A549 (cell line): ENCODE results near the gene ACACA. TPM values are rescaled to one million over a fixed set of nuclear protein-coding genes. Genes with fewer than 3 reads are reported as not detected.

Source experiments
- ATAC-seq, 2 experiments: fragments of 200-7000 bp in 1 of 2; fragments of >200 bp in 1 of 2; cut with Nextera tagmentation in 1 of 2; cut with Tn5 transposase in 1 of 2; 3 replicates each; pipeline versions ENCODE4 v1.8.0 to v1.9.1; 2018 to 2020; ENCODE audit warnings: mild to moderate bottlenecking in 1 of 2, moderate library complexity in 1 of 2
- CTCF ChIA-PET: fragments of 300-600 bp; sonication (Branson Sonifier 250); formaldehyde crosslinking; extraction: SDS; loops from one replicate; lab custom pipeline; 2021; ENCODE audit warnings: antibody characterized with exemption, inconsistent platforms; lab: Yijun Ruan, JAX
- POLR2A ChIA-PET: fragments of 350-600 bp; formaldehyde crosslinking; extraction: SDS; loops from one replicate; lab custom pipeline; 2021; ENCODE audit warnings: antibody characterized with exemption, inconsistent platforms; lab: Yijun Ruan, JAX
- DNase-seq, 2 experiments: peaks; one replicate each; pipeline versions ENCODE4 v3.0.0 to v3.0.0-alpha.2; 2011 to 2016; ENCODE audit warnings: low read depth in 1 of 2, low spot score in 1 of 2
- FAIRE-seq: peaks from 2 replicates; lab custom pipeline; 2011; peaks lifted over from hg19 to GRCh38; lab: Jason Lieb, UNC
- H3K27ac ChIP-seq, 2 experiments: fragments of >200 bp; sonication (Bioruptor Twin); formaldehyde crosslinking; 3 replicates each; pipeline ENCODE4 v1.5.1; 2016 to 2017
- H3K4me1 ChIP-seq: fragments of >200 bp; sonication (Bioruptor Twin); formaldehyde crosslinking; 3 replicates; pipeline ENCODE4 v1.6.1; 2016
- H3K4me2 ChIP-seq: fragments of >200 bp; sonication (Bioruptor Twin); formaldehyde crosslinking; 3 replicates; pipeline ENCODE4 v1.6.1; 2016
- H3K4me3 ChIP-seq: fragments of >200 bp; sonication (Bioruptor Twin); formaldehyde crosslinking; 3 replicates; pipeline ENCODE4 v1.5.1; 2016
- H3K9me3 ChIP-seq: fragments of >200 bp; sonication (Bioruptor Twin); formaldehyde crosslinking; 3 replicates; pipeline ENCODE4 v1.6.1; 2016
- CBX2 ChIP-seq: fragments of 200-600 bp; sonication (generic); IDR thresholded peaks from 2 replicates; pipeline ENCODE4 v1.6.1; 2016; ENCODE audit warnings: low read depth, mild to moderate bottlenecking, borderline replicate concordance
- CBX8 ChIP-seq: fragments of 200-600 bp; sonication (generic); IDR thresholded peaks from 2 replicates; pipeline ENCODE4 v1.6.1; 2016
- CEBPB ChIP-seq, 2 experiments: fragments of >200 bp in 1 of 2; sonication (Bioruptor Twin) in 1 of 2; formaldehyde crosslinking in 1 of 2; IDR thresholded peaks; 2 replicates each; pipeline ENCODE4 v1.6.1; 2012 to 2016
- CHD2 ChIP-seq: fragments of 150-350 bp; IDR thresholded peaks from 2 replicates; pipeline ENCODE4 v1.6.1; 2014; ENCODE audit warnings: low read length; ENCODE audit not compliant: partially characterized antibody
- EHMT2 ChIP-seq: fragments of 200-600 bp; sonication (generic); IDR thresholded peaks from 2 replicates; pipeline ENCODE4 v1.6.1; 2016; ENCODE audit warnings: antibody characterized with exemption, low read depth, mild to moderate bottlenecking, moderate library complexity
- EP300 ChIP-seq, 2 experiments: fragments of >200 bp; sonication (Bioruptor Twin); formaldehyde crosslinking; IDR thresholded peaks; 2 replicates in 1 of 2; 3 replicates in 1 of 2; pipeline ENCODE4 v1.6.1; 2016 to 2017
- FOSB ChIP-seq: fragments of 250-450 bp; sonication (Bioruptor Pico); IDR thresholded peaks from 2 replicates; pipeline ENCODE4 v1.5.0; 2020; ENCODE audit warnings: mild to moderate bottlenecking, moderate library complexity
- FOSL2 ChIP-seq, 2 experiments: fragments of 450-650 bp in 1 of 2; fragments of >200 bp in 1 of 2; sonication (Bioruptor Twin) in 1 of 2; formaldehyde crosslinking; IDR thresholded peaks; 2 replicates each; pipeline versions ENCODE4 v1.5.0 to v1.6.1; 2016 to 2020; ENCODE audit warnings: mild to moderate bottlenecking in 1 of 2, moderate library complexity in 1 of 2
- HEYL ChIP-seq: fragments of 250-450 bp; sonication (Bioruptor Pico); IDR thresholded peaks from 2 replicates; pipeline ENCODE4 v1.8.0; 2021; ENCODE audit warnings: mild to moderate bottlenecking, moderate library complexity
- JUNB ChIP-seq: fragments of >200 bp; sonication (Bioruptor Twin); formaldehyde crosslinking; IDR thresholded peaks from 2 replicates; pipeline ENCODE4 v1.6.1; 2016
- MAFK ChIP-seq: fragments of 450-650 bp; IDR thresholded peaks from 2 replicates; pipeline ENCODE4 v1.6.1; 2014; ENCODE audit not compliant: partially characterized antibody
- NR3C1 ChIP-seq: fragments of >200 bp; sonication (Bioruptor Twin); formaldehyde crosslinking; IDR thresholded peaks from 3 replicates; pipeline ENCODE4 v1.6.1; 2017
- RARB ChIP-seq: fragments of 250-450 bp; sonication (Bioruptor Pico); IDR thresholded peaks from 2 replicates; pipeline ENCODE4 v1.8.0; 2021; ENCODE audit warnings: mild to moderate bottlenecking, moderate library complexity
- RCOR1 ChIP-seq: fragments of 150-350 bp; IDR thresholded peaks from 2 replicates; pipeline ENCODE4 v1.6.1; 2014; ENCODE audit warnings: antibody characterized with exemption, low read length, low read depth
- RNF2 ChIP-seq: fragments of 200-600 bp; sonication (generic); IDR thresholded peaks from 2 replicates; pipeline ENCODE4 v1.6.1; 2016; ENCODE audit warnings: low read depth, mild to moderate bottlenecking, antibody characterized with exemption, moderate library complexity, borderline replicate concordance
- SMC3 ChIP-seq: fragments of >200 bp; sonication (Bioruptor Twin); formaldehyde crosslinking; IDR thresholded peaks from 3 replicates; pipeline ENCODE4 v1.6.1; 2018; ENCODE audit warnings: inconsistent platforms
- SREBF2 ChIP-seq: fragments of 450-650 bp; IDR thresholded peaks from 2 replicates; pipeline ENCODE4 v1.6.1; 2014; ENCODE audit warnings: mild to moderate bottlenecking, moderate library complexity
- TP53 ChIP-seq: fragments of 250-450 bp; sonication (Bioruptor Pico); IDR thresholded peaks from 2 replicates; pipeline ENCODE4 v1.5.0; 2021; ENCODE audit warnings: mild to moderate bottlenecking, moderate library complexity
- ZC3H11A ChIP-seq: fragments of 450-650 bp; IDR thresholded peaks from 2 replicates; pipeline ENCODE4 v1.6.1; 2014; ENCODE audit warnings: antibody characterized with exemption, mild to moderate bottlenecking
- ZNF302 ChIP-seq: fragments of 250-450 bp; sonication (Bioruptor Pico); IDR thresholded peaks from 2 replicates; pipeline ENCODE4 v1.9.0; 2021; ENCODE audit warnings: inconsistent platforms, mild to moderate bottlenecking, moderate library complexity
- WGBS: methylation state at CpG from one replicate; pipeline ENCODE4 v1.1.6; 2017; ENCODE audit errors: missing lambda C conversion rate; 5-methylcytosine and 5-hydroxymethylcytosine counted together
- polyA plus RNA-seq, 4 experiments: library from polyadenylated mRNA; depleted of rRNA in 3 of 4; stranded (reverse); fragments of >200 nt; fragmentation: RNase III in 1 of 4; extraction: RNeasy Plus Mini Kit Qiagen cat#74134 plus additional on column Dnase treatment in 1 of 4; gene quantifications; 2 replicates in 3 of 4; 3 replicates in 1 of 4; pipeline ENCODE4 v1.2.3, GENCODE V29; 2011 to 2017
- TF ChIP-seq, protein P1 (sequence below): fragments of >200 bp; sonication (Bioruptor Twin); formaldehyde crosslinking; IDR thresholded peaks from 3 replicates; pipeline ENCODE4 v1.6.1; 2016
- TF ChIP-seq, protein P2 (sequence below): fragments of 250-450 bp; sonication (Bioruptor Pico); IDR thresholded peaks from 2 replicates; pipeline ENCODE4 v1.5.0; 2020; ENCODE audit warnings: low read depth, mild to moderate bottlenecking, moderate library complexity
- TF ChIP-seq, protein P3 (sequence below): IDR thresholded peaks from 2 replicates; pipeline ENCODE4 v1.6.1; 2012
- TF ChIP-seq, protein P4 (sequence below): IDR thresholded peaks from 2 replicates; pipeline ENCODE4 v1.6.1; 2012; ENCODE audit warnings: low read depth, borderline replicate concordance
- TF ChIP-seq, protein P5 (sequence below): fragments of 150-350 bp; IDR thresholded peaks from 2 replicates; pipeline ENCODE4 v1.6.1; 2014; ENCODE audit warnings: low read depth, mild to moderate bottlenecking, low read length
- TF ChIP-seq, protein P6 (sequence below): fragments of >200 bp; sonication (Bioruptor Twin); formaldehyde crosslinking; IDR thresholded peaks from 2 replicates; pipeline ENCODE4 v1.6.1; 2016

Gene ACACA
- polyA plus RNA-seq, 2 of the 4 experiments (the other 2 are of a cell fraction), result 51.8 to 112 TPM

DNA sequence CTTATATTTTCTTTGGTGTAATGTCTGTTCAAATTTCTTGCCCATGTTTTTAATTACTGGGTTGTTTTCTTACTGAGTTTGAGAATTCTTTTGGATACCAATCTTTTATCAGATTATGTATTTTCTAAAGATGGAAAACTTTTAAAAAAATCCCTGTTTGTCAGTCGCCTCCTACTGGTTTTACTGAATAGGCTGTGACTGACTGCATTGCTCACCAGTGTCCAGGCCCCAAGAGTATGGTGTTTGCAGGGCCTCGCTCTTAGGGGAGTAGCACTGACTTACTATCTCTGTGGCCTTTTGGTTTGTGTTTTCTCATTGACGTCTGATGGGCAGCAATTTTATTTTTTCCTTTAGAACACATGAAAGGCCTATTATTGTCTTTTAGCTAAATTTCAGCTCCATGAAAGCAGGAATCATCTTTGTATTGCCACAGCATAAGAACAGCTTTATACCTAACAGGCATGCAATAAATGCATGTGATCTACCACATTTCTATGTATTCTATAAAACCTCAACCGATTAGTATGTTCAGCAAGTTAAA lies 269.5 kb downstream of the ACACA start:
- ATAC-seq, result peak in 1 of 2 experiments; percentile 53; a peak in 3 of 6 replicates
- 67% methylated on average over 4 of the region's 4 CpGs for WGBS
- no peak overlapping the region for H3K4me2 ChIP-seq
- no peaks in the 10 kb centered on the region for H3K4me1 ChIP-seq
- no peaks in the 10 kb centered on the region for H3K9me3 ChIP-seq
- H3K4me3 ChIP-seq, result no peak overlapping the region
- DNase-seq, result no peak
- H3K27ac ChIP-seq, result no peak overlapping the region
- ChIA-PET CTCF (interaction anchor here (0.6 to 1.1 kb wide), 3 partner anchors 70 to 196 kb away, joined by 3 read pairs; no protein-coding TSS in a partner anchor), POLR2A (no interaction called here)
- TF ChIP-seq FOSL2 (IDR thresholded peaks at IDR 0.05) (no peak), FOSL2 (CRISPR knock-in tag; IDR thresholded peaks at IDR 0.05) (no peak), CBX8 (no peak), FOSB (CRISPR knock-in tag) (no peak), SMC3 (no peak), JUNB (no peak), RARB (CRISPR knock-in tag) (no peak), MAFK (no peak), ZC3H11A (no peak), SREBF2 (no peak), CEBPB (IDR thresholded peaks at IDR 0.05) (no peak), TP53 (CRISPR knock-in tag) (no peak), EHMT2 (no peak), RCOR1 (no peak), CBX2 (no peak), RNF2 (no peak), EP300 (IDR thresholded peaks at IDR 0.05) (no peak)
- TF ChIP-seq, protein P1, sequence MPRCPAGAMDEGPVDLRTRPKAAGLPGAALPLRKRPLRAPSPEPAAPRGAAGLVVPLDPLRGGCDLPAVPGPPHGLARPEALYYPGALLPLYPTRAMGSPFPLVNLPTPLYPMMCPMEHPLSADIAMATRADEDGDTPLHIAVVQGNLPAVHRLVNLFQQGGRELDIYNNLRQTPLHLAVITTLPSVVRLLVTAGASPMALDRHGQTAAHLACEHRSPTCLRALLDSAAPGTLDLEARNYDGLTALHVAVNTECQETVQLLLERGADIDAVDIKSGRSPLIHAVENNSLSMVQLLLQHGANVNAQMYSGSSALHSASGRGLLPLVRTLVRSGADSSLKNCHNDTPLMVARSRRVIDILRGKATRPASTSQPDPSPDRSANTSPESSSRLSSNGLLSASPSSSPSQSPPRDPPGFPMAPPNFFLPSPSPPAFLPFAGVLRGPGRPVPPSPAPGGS, result no peak
- TF ChIP-seq, protein P2, sequence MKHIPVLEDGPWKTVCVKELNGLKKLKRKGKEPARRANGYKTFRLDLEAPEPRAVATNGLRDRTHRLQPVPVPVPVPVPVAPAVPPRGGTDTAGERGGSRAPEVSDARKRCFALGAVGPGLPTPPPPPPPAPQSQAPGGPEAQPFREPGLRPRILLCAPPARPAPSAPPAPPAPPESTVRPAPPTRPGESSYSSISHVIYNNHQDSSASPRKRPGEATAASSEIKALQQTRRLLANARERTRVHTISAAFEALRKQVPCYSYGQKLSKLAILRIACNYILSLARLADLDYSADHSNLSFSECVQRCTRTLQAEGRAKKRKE (CRISPR knock-in tag), result no peak
- TF ChIP-seq, protein P3, sequence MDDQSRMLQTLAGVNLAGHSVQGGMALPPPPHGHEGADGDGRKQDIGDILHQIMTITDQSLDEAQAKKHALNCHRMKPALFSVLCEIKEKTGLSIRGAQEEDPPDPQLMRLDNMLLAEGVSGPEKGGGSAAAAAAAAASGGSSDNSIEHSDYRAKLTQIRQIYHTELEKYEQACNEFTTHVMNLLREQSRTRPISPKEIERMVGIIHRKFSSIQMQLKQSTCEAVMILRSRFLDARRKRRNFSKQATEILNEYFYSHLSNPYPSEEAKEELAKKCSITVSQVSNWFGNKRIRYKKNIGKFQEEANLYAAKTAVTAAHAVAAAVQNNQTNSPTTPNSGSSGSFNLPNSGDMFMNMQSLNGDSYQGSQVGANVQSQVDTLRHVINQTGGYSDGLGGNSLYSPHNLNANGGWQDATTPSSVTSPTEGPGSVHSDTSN, result no peak
- TF ChIP-seq, protein P4, sequence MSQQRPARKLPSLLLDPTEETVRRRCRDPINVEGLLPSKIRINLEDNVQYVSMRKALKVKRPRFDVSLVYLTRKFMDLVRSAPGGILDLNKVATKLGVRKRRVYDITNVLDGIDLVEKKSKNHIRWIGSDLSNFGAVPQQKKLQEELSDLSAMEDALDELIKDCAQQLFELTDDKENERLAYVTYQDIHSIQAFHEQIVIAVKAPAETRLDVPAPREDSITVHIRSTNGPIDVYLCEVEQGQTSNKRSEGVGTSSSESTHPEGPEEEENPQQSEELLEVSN, result no peak
- no peak for FAIRE-seq

DNA sequence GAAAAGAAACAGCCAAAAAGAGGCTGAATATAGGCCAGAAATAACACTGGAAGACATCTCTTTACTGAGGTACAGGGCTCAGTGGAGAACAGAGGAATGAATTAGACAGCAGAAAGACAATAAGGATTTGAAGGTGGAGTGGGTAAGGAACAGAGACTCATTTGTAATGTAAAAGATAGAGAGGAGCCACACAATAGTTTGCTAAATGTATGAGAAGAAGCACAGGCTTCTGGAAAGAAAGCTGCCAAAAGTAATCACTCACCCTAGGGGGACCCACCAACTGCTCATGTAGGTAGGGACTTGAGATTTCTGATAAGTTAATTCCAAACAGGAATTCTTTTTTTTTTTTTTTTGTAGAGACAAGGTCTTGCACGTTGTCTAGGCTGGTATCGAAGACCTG lies 271.1 kb downstream of the ACACA start:
- H3K4me1 ChIP-seq, result peaks cover 10% of the 10 kb centered on the region; the same call in 1 of the 3 replicates
- ATAC-seq (no peak), DNase-seq (no peak), FAIRE-seq (no peak)
- WGBS, result 93% methylated on average over 2 of the region's 2 CpGs
- TF ChIP-seq RCOR1, result no peak
- TF ChIP-seq EHMT2, result no peak
- TF ChIP-seq HEYL (CRISPR knock-in tag), result no peak
- TF ChIP-seq CBX8, result no peak
- TF ChIP-seq, protein P5, sequence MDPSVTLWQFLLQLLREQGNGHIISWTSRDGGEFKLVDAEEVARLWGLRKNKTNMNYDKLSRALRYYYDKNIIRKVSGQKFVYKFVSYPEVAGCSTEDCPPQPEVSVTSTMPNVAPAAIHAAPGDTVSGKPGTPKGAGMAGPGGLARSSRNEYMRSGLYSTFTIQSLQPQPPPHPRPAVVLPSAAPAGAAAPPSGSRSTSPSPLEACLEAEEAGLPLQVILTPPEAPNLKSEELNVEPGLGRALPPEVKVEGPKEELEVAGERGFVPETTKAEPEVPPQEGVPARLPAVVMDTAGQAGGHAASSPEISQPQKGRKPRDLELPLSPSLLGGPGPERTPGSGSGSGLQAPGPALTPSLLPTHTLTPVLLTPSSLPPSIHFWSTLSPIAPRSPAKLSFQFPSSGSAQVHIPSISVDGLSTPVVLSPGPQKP, result no peak
- no peak for TF ChIP-seq ZNF302 (CRISPR knock-in tag)
- TF ChIP-seq EP300 (IDR thresholded peaks at IDR 0.05), result no peak
- TF ChIP-seq TP53 (CRISPR knock-in tag), result no peak
- TF ChIP-seq, protein P6, sequence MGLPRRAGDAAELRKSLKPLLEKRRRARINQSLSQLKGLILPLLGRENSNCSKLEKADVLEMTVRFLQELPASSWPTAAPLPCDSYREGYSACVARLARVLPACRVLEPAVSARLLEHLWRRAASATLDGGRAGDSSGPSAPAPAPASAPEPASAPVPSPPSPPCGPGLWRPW, result no peak
- no peak for TF ChIP-seq MAFK
- TF ChIP-seq NR3C1, result no peak
- no peak for TF ChIP-seq CHD2
- H3K9me3 ChIP-seq, result no peaks in the 10 kb centered on the region
- POLR2A ChIA-PET, result no interaction called here
- no peak overlapping the region for H3K4me2 ChIP-seq
- no peak overlapping the region for H3K27ac ChIP-seq
- no peak overlapping the region for H3K4me3 ChIP-seq
- CTCF ChIA-PET, result interaction anchor here (0.9 to 1.3 kb wide), 2 partner anchors 88 to 263 kb away, joined by 4 to 5 read pairs; no protein-coding TSS in a partner anchor
